Tibial nerve (tissue), 4 donors: ENCODE data around the gene RBM45.

Experiments used
- CTCF ChIP-seq, 5 experiments: fragments of 200-600 bp in 3 of 5; fragments of 450-650 bp in 2 of 5; sonication (generic) in 3 of 5; IDR thresholded peaks; one replicate each; pipeline ENCODE4 v1.5.1; 2016 to 2019; ENCODE audit warnings: antibody characterized with exemption in 5 of 5, mild to moderate bottlenecking in 3 of 5, moderate library complexity in 2 of 5
- EP300 ChIP-seq, 2 donors: sonication (generic); formaldehyde crosslinking; IDR thresholded peaks; one replicate each; pipeline ENCODE4 v1.6.1; 2017; ENCODE audit warnings: antibody characterized with exemption in 2 of 2, mild to moderate bottlenecking in 1 of 2
- POLR2A ChIP-seq, 2 donors: fragments of 450-650 bp; IDR thresholded peaks; one replicate each; pipeline ENCODE4 v1.6.1; 2017; ENCODE audit warnings: antibody characterized with exemption in 2 of 2, mild to moderate bottlenecking in 2 of 2, moderate library complexity in 2 of 2

- TF ChIP-seq CTCF (IDR thresholded peaks at IDR 0.05) (no peak), EP300 (IDR thresholded peaks at IDR 0.05) (no peak), POLR2A (IDR thresholded peaks at IDR 0.05) (no peak)
Observed at GRCh38 chr2:178075006-178075326, 37.3 kb upstream of the RBM45 start.
